H1 (cell line): ENCODE measurements around the gene PDZD8. TPM values are rescaled to one million over a fixed set of nuclear protein-coding genes. Genes with fewer than 3 reads are reported as not detected.
A peak's percentile ranks its signal among the peaks of the same experiment; 100 is the strongest.

Experiments
- CTCF ChIA-PET: fragments of 300-600 bp; sonication (Branson Sonifier 250); formaldehyde crosslinking; loops from one replicate; lab custom pipeline; 2021; ENCODE audit not compliant: partially characterized antibody; lab: Charles Lee
- POLR2A ChIA-PET: fragments of 300-600 bp; sonication (Branson Sonifier 250); formaldehyde crosslinking; loops from one replicate; lab custom pipeline; 2021; ENCODE audit warnings: inconsistent platforms; ENCODE audit not compliant: partially characterized antibody; lab: Charles Lee
- DNase-seq, 2 experiments: peaks; one replicate each; pipeline versions ENCODE4 v3.0.0 to v3.0.0-alpha.2; 2010 to 2022; ENCODE audit warnings: low spot score in 2 of 2, low read depth in 1 of 2, mixed read lengths in 1 of 2
- FAIRE-seq: peaks from 2 replicates; lab custom pipeline; 2011; peaks lifted over from hg19 to GRCh38; lab: Jason Lieb, UNC
- H2AFZ ChIP-seq: 2 replicates; pipeline ENCODE4 v1.8.1; 2012; ENCODE audit warnings: low read length, inconsistent platforms
- H2AK5ac ChIP-seq: 2 replicates; pipeline ENCODE4 v1.6.1; 2013; ENCODE audit warnings: low read depth, low read length
- H2BK120ac ChIP-seq: replicated peaks from 2 replicates; pipeline ENCODE3; 2013; ENCODE audit warnings: low read depth, low read length, inconsistent platforms
- H2BK12ac ChIP-seq: 2 replicates; pipeline ENCODE4 v1.6.1; 2013; ENCODE audit warnings: low read depth, low read length
- H2BK15ac ChIP-seq: 2 replicates; pipeline ENCODE4 v1.6.1; 2013; ENCODE audit warnings: low read length
- H2BK20ac ChIP-seq: 2 replicates; pipeline ENCODE4 v1.6.1; 2013; ENCODE audit warnings: low read length
- H2BK5ac ChIP-seq: 2 replicates; pipeline ENCODE4 v1.6.1; 2013; ENCODE audit warnings: low read depth, low read length
- H3K14ac ChIP-seq: 2 replicates; pipeline ENCODE4 v1.6.1; 2013; ENCODE audit warnings: inconsistent platforms; ENCODE audit not compliant: insufficient read length
- H3K18ac ChIP-seq: 2 replicates; pipeline ENCODE4 v1.6.1; 2013; ENCODE audit warnings: low read length; ENCODE audit errors: extremely low read depth
- H3K23ac ChIP-seq: 2 replicates; pipeline ENCODE4 v1.6.1; 2013; ENCODE audit warnings: inconsistent platforms; ENCODE audit not compliant: insufficient read length
- H3K23me2 ChIP-seq: 2 replicates; pipeline ENCODE4 v1.6.1; 2013; ENCODE audit warnings: low read depth, low read length
- H3K27ac ChIP-seq: 2 replicates; pipeline ENCODE4 v1.6.1; 2011; ENCODE audit warnings: low read depth, low read length, inconsistent platforms
- H3K27me3 ChIP-seq, 4 experiments: replicated peaks in 1 of 4; 1 replicate in 1 of 4; 2 replicates in 3 of 4; pipeline versions ENCODE4 v1.6.1 to v1.8.1; 2011 to 2013; ENCODE audit warnings: low read length in 3 of 4, mild to moderate bottlenecking in 3 of 4, inconsistent platforms in 2 of 4, mixed read lengths in 2 of 4, moderate library complexity in 1 of 4; ENCODE audit not compliant: control insufficient read depth in 3 of 4, insufficient read depth in 3 of 4; ENCODE audit errors: extremely low read depth in 1 of 4
- H3K36me3 ChIP-seq, 4 experiments: 2 replicates each; pipeline versions ENCODE4 v1.6.1 to v1.8.1; 2011 to 2013; ENCODE audit warnings: mild to moderate bottlenecking in 4 of 4, low read length in 3 of 4, moderate library complexity in 2 of 4, control low read depth in 1 of 4, inconsistent platforms in 1 of 4; ENCODE audit not compliant: insufficient read depth in 4 of 4, control insufficient read depth in 2 of 4
- H3K4ac ChIP-seq: replicated peaks from 2 replicates; pipeline ENCODE3; 2013; ENCODE audit warnings: low read length, low read depth, mixed read lengths, inconsistent platforms; ENCODE audit not compliant: insufficient read length
- H3K4me1 ChIP-seq, 4 experiments: replicated peaks in 1 of 4; 1 replicate in 1 of 4; 2 replicates in 3 of 4; pipeline versions ENCODE4 v1.6.1 to v1.8.1; 2011 to 2013; ENCODE audit warnings: low read length in 3 of 4, inconsistent platforms in 2 of 4, mixed read lengths in 1 of 4; ENCODE audit not compliant: insufficient read depth in 4 of 4, control insufficient read depth in 3 of 4
- H3K4me2 ChIP-seq, 2 experiments: 2 replicates each; pipeline versions ENCODE4 v1.6.1 to v1.8.1; 2011 to 2013; ENCODE audit warnings: low read depth in 2 of 2, low read length in 2 of 2, control low read depth in 1 of 2, inconsistent platforms in 1 of 2, mild to moderate bottlenecking in 1 of 2; ENCODE audit not compliant: insufficient read depth in 1 of 2
- H3K4me3 ChIP-seq, 4 experiments: fragments of 200-600, 300-600 bp in 1 of 4; sonication (generic), shearing (Covaris generic), sonication (Bioruptor Twin) in 1 of 4; 2 replicates each; pipeline versions ENCODE4 v1.5.1 to v1.8.1; 2011 to 2016; ENCODE audit warnings: low read length in 4 of 4, low read depth in 3 of 4, control low read depth in 2 of 4, inconsistent platforms in 2 of 4, mild to moderate bottlenecking in 2 of 4, mixed read lengths in 1 of 4, moderate library complexity in 1 of 4; ENCODE audit not compliant: insufficient read depth in 2 of 4; ENCODE audit errors: extremely low read depth in 1 of 4
- H3K56ac ChIP-seq: replicated peaks from 2 replicates; pipeline ENCODE3; 2013; ENCODE audit warnings: low read depth, mild to moderate bottlenecking, mixed read lengths, low read length, inconsistent platforms; ENCODE audit not compliant: insufficient read length
- H3K79me1 ChIP-seq: 2 replicates; pipeline ENCODE4 v1.6.1; 2013; ENCODE audit warnings: low read depth, low read length, control low read depth
- H3K79me2 ChIP-seq, 2 experiments: 2 replicates each; pipeline versions ENCODE4 v1.6.1 to v1.8.1; 2012 to 2013; ENCODE audit warnings: low read length in 2 of 2, mild to moderate bottlenecking in 2 of 2, inconsistent platforms in 1 of 2; ENCODE audit not compliant: insufficient read depth in 2 of 2, control insufficient read depth in 1 of 2
- H3K9ac ChIP-seq, 4 experiments: replicated peaks in 1 of 4; 1 replicate in 1 of 4; 2 replicates in 3 of 4; pipeline versions ENCODE4 v1.6.1 to v1.8.1; 2011 to 2013; ENCODE audit warnings: low read depth in 3 of 4, low read length in 3 of 4, control low read depth in 2 of 4, mild to moderate bottlenecking in 2 of 4, moderate library complexity in 2 of 4, inconsistent platforms in 1 of 4; ENCODE audit errors: extremely low read depth in 1 of 4
- H3K9me3 ChIP-seq, 2 experiments: 2 replicates each; pipeline versions ENCODE4 v1.6.1 to v1.8.1; 2012 to 2013; ENCODE audit warnings: mild to moderate bottlenecking in 2 of 2, moderate library complexity in 2 of 2, control low read depth in 1 of 2, inconsistent platforms in 1 of 2, low read depth in 1 of 2, low read length in 1 of 2, mixed read lengths in 1 of 2; ENCODE audit not compliant: insufficient read depth in 2 of 2
- H4K20me1 ChIP-seq, 2 experiments: replicated peaks in 1 of 2; 2 replicates each; pipeline versions ENCODE3 to v1.8.1; 2011 to 2013; ENCODE audit warnings: inconsistent platforms in 2 of 2, low read length in 2 of 2, mild to moderate bottlenecking in 1 of 2; ENCODE audit not compliant: insufficient read depth in 2 of 2, control insufficient read depth in 1 of 2
- H4K5ac ChIP-seq: 2 replicates; pipeline ENCODE4 v1.6.1; 2013; ENCODE audit warnings: low read length, low read depth, mixed read lengths, inconsistent platforms; ENCODE audit not compliant: insufficient read length
- H4K8ac ChIP-seq: 2 replicates; pipeline ENCODE4 v1.8.0; 2013; ENCODE audit warnings: mild to moderate bottlenecking, moderate library complexity, low read length, inconsistent platforms; ENCODE audit not compliant: insufficient read depth; ENCODE audit errors: extremely low read depth
- H4K91ac ChIP-seq: replicated peaks from 2 replicates; pipeline ENCODE3; 2013; ENCODE audit warnings: low read length, mixed read lengths, inconsistent platforms; ENCODE audit not compliant: insufficient read length
- ASH2L ChIP-seq: fragments of 200-600, 300-600 bp; sonication (generic); IDR thresholded peaks from one replicate; pipeline ENCODE4 v1.7.1; 2017; ENCODE audit warnings: low read length
- BRCA1 ChIP-seq: IDR thresholded peaks from 2 replicates; pipeline ENCODE4 v1.6.1; 2012; ENCODE audit warnings: low read depth, low read length, improper control_type of control experiment
- KDM4A ChIP-seq: IDR thresholded peaks from one replicate; pipeline ENCODE4 v1.7.1; 2012; ENCODE audit warnings: low read depth, mild to moderate bottlenecking, moderate library complexity, low read length, inconsistent platforms; ENCODE audit not compliant: severe bottlenecking
- KDM5A ChIP-seq: fragments of 200-600 bp; IDR thresholded peaks from 2 replicates; pipeline ENCODE4 v1.7.1; 2012; ENCODE audit warnings: mild to moderate bottlenecking, low read length, inconsistent platforms, mixed read lengths
- TCF12 ChIP-seq: IDR thresholded peaks from 2 replicates; pipeline ENCODE4 v1.6.1; 2011; ENCODE audit warnings: low read depth, mild to moderate bottlenecking, low read length
- WGBS, 2 experiments: shearing (Covaris generic) in 1 of 2; methylation state at CpG; one replicate each; pipeline versions ENCODE4 v1.1.6 to v1.1.7; 2013 to 2015; ENCODE audit warnings: low lambda C conversion rate in 2 of 2, mixed read lengths in 2 of 2, inconsistent platforms in 1 of 2, low coverage in 1 of 2, missing lambda C conversion rate in 1 of 2; ENCODE audit not compliant: insufficient replicate concordance in 2 of 2, insufficient coverage in 1 of 2, insufficient read length in 1 of 2; ENCODE audit errors: extremely low coverage in 1 of 2, missing lambda C conversion rate in 1 of 2; 5-methylcytosine and 5-hydroxymethylcytosine counted together
- polyA plus RNA-seq, 7 experiments: library from polyadenylated mRNA; depleted of rRNA in 3 of 7; stranded (reverse) in 5 of 7; unstranded in 2 of 7; fragments of >200 nt in 5 of 7; fragments of 200-250 nt in 2 of 7; gene quantifications; 1 replicate in 5 of 7; 2 replicates in 1 of 7; 4 replicates in 1 of 7; pipeline versions ENCODE4 v1.2.1 to v1.2.3, GENCODE V29; 2011 to 2013; ENCODE audit warnings: missing spikeins in 2 of 7, mixed read lengths in 2 of 7
- total RNA-seq: library from RNA; stranded (reverse); fragmentation: NEBNext Ultra II Directional; extraction: Animal tissue kit (Norgen Biotek cat#: 25700); gene quantifications from 2 replicates; pipeline ENCODE4 v1.2.1, GENCODE V29; 2021

Gene PDZD8
- total and polyA plus RNA-seq, 2 of the 8 experiments (the other 6 are each of a cell fraction or from before 2014, with no cell fraction given), result 10.9 to 50.1 TPM

- 83% methylated on average over 6 of the region's 6 CpGs; no CpG with 5 or more reads in 1 of the 2 experiments for WGBS, 2 experiments
- Histone ChIP-seq H2BK15ac (no peak overlapping the region), H3K79me1 (no peaks in the 10 kb centered on the region; the same call in 1 of the 2 replicates), H3K36me3 (no peaks in the 10 kb centered on the region), H2AFZ (no peak overlapping the region), H3K79me2 (peaks cover 0 to 100% of the 10 kb centered on the region in 2 experiments; a peak in 3 of 4 replicates), H2BK120ac (no peak overlapping the region), H3K9me3 (no peaks in the 10 kb centered on the region), H3K14ac (no peak overlapping the region), H4K20me1 (peaks cover 3 to 8% of the 10 kb centered on the region in 2 experiments), H3K18ac (no peak overlapping the region), H3K23me2 (no peaks in the 10 kb centered on the region; the same call in 1 of the 2 replicates), H3K27me3 (no peaks in the 10 kb centered on the region), H2AK5ac (no peak overlapping the region), H3K23ac (no peak overlapping the region), H3K9ac (no peak overlapping the region), H4K91ac (no peak overlapping the region), H3K4me1 (peaks cover 0 to 7% (median 3%) of the 10 kb centered on the region in 4 experiments; a peak in 3 of 7 replicates), H3K4me3 (no peak overlapping the region), H4K5ac (no peak overlapping the region), H3K4ac (no peak overlapping the region), H3K56ac (no peak overlapping the region), H4K8ac (no peak overlapping the region), H2BK5ac (no peak overlapping the region), H2BK12ac (no peak overlapping the region), H3K27ac (no peak overlapping the region), H3K4me2 (0 out of 4 replicates have a peak overlapping the region, but pooled peaks have one; percentile 3 to 20), H2BK20ac (no peak overlapping the region)
- no peak for TF ChIP-seq KDM5A
- TF ChIP-seq TCF12, result no peak
- TF ChIP-seq KDM4A, result no peak
- peak; percentile 20 for TF ChIP-seq ASH2L
- no peak for TF ChIP-seq BRCA1
- no peak for DNase-seq
- ChIA-PET CTCF (interaction anchor here (0.7 kb wide), 1 partner anchor 1415 kb away, joined by 3 read pairs; no protein-coding TSS in a partner anchor), POLR2A (no interaction called here)
- no peak for FAIRE-seq
Observed at GRCh38 chr10:117364110-117364960, 10.9 kb downstream of the PDZD8 start.
